Left lung (tissue), 10 donors: Measurements from ENCODE around the gene ARSI. TPM values are rescaled to one million over a fixed set of nuclear protein-coding genes. Genes with fewer than 3 reads are reported as not detected.

Experiments
- ATAC-seq: fragments of 200-7000 bp; cut with Tn5 transposase; one replicate; pipeline ENCODE4 v1.9.1; 2020; ENCODE audit warnings: moderate library complexity
- DNase-seq, 4 donors: peaks; one replicate each; pipeline ENCODE4 v3.0.0-alpha.2; 2013 to 2020
- H3K27ac ChIP-seq, 2 donors: fragments of 200-600 bp; sonication (generic) in 1 of 2; one replicate each; pipeline versions ENCODE4 v1.5.0 to v1.8.0; 2020 to 2021
- H3K27me3 ChIP-seq, 2 donors: fragments of 200-600 bp; sonication (generic) in 1 of 2; one replicate each; pipeline versions ENCODE4 v1.5.0 to v1.8.0; 2020 to 2021
- H3K36me3 ChIP-seq, 2 donors: fragments of 200-600 bp; sonication (generic) in 1 of 2; one replicate each; pipeline versions ENCODE4 v1.5.0 to v1.8.0; 2020 to 2021
- H3K4me1 ChIP-seq, 2 donors: fragments of 200-600 bp; one replicate each; pipeline ENCODE4 v1.8.0; 2021
- H3K4me3 ChIP-seq, 2 donors: fragments of 200-600 bp; sonication (generic) in 1 of 2; one replicate each; pipeline versions ENCODE4 v1.5.0 to v1.8.0; 2020 to 2021; ENCODE audit warnings: mild to moderate bottlenecking in 1 of 2
- H3K9me3 ChIP-seq, 2 donors: fragments of 200-600 bp; sonication (generic) in 1 of 2; one replicate each; pipeline versions ENCODE4 v1.5.0 to v1.8.0; 2020 to 2021
- intact Hi-C, 2 donors: fragments of 100-400 bp; cut with DNase I; formaldehyde crosslinking; loops; one replicate each; pipeline versions ENCODE4 v1.11.2 to v1.14.2; 2022
- polyA plus RNA-seq, 6 donors: library from polyadenylated mRNA; unstranded; fragments of 120-200 nt; gene quantifications; one replicate each; pipeline ENCODE4 v1.2.1, GENCODE V29; 2013; ENCODE audit not compliant: insufficient read length in 6 of 6
- total RNA-seq, 2 donors: library from RNA; stranded (reverse); fragmentation: NEBNext Ultra II Directional; extraction: Animal tissue kit (Norgen Biotek cat#: 25700); gene quantifications; one replicate each; pipeline ENCODE4 v1.2.1, GENCODE V29; 2021
- TF ChIP-seq, protein P1 (sequence below), 2 donors: fragments of 200-600 bp; sonication (generic) in 1 of 2; IDR thresholded peaks; one replicate each; pipeline versions ENCODE4 v1.5.0 to v1.8.0; 2021; ENCODE audit warnings: antibody characterized with exemption in 2 of 2
- donor health status: DM: no; HTN: yes; CAD: no.
- donor health status: DM: no; HTN: no; CAD: no.

The ARSI gene
- total and polyA plus RNA-seq, 8 donors: 6.6 to 31.8 (median 21.5) TPM

DNA sequence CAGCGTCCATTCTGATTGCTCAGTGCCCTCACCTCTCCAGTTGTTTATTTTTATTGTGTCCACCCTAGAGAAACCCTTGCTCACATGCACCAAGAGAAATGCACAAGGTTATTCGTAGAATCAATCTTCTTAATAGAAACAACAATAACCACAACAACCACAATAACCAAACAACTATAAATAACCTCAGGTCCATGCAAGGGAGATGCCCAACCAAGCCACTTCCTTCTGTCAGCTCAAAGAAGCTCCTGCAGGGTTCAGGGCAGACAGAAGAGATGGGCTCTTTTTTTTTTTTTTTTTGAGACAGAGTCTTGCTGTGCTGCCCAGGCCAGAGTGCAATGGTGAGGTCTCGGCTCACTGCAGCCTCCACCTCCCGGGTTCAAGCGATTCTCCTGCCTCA, 39.9 kb upstream of the ARSI start:
- intact Hi-C loops: no loop called here
- TF ChIP-seq, protein P1, sequence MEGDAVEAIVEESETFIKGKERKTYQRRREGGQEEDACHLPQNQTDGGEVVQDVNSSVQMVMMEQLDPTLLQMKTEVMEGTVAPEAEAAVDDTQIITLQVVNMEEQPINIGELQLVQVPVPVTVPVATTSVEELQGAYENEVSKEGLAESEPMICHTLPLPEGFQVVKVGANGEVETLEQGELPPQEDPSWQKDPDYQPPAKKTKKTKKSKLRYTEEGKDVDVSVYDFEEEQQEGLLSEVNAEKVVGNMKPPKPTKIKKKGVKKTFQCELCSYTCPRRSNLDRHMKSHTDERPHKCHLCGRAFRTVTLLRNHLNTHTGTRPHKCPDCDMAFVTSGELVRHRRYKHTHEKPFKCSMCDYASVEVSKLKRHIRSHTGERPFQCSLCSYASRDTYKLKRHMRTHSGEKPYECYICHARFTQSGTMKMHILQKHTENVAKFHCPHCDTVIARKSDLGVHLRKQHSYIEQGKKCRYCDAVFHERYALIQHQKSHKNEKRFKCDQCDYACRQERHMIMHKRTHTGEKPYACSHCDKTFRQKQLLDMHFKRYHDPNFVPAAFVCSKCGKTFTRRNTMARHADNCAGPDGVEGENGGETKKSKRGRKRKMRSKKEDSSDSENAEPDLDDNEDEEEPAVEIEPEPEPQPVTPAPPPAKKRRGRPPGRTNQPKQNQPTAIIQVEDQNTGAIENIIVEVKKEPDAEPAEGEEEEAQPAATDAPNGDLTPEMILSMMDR (IDR thresholded peaks at IDR 0.05): no peak
- no peaks in the 10 kb centered on the region for H3K9me3 ChIP-seq
- DNase-seq (no peak), ATAC-seq (no peak)
- no peaks in the 10 kb centered on the region for H3K27me3 ChIP-seq
- no peaks in the 10 kb centered on the region for H3K4me1 ChIP-seq
- no peaks in the 10 kb centered on the region for H3K36me3 ChIP-seq
- H3K27ac ChIP-seq: no peak overlapping the region
- H3K4me3 ChIP-seq: no peak overlapping the region

DNA sequence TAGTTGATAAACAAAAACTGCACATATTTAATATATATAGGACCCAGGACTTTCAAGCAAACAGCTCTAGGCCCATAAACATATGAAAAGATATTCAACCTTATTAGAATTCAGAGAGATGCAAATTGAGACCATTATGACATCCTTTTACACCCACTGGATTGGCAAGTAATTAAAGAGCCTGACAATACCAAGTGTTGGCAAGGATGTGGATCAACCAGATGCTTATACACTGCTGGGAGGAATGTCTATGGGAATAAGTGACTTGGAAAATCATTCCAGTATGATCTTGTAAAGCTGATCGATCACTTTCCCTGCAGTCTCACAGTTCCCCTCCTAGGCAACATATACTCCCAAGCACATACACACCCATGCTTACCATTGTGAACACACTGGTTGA, 39.3 kb upstream of the ARSI start:
- Histone ChIP-seq H3K27me3 (no peaks in the 10 kb centered on the region), H3K9me3 (no peaks in the 10 kb centered on the region), H3K4me1 (no peaks in the 10 kb centered on the region), H3K27ac (no peak overlapping the region), H3K4me3 (no peak overlapping the region), H3K36me3 (no peaks in the 10 kb centered on the region)
- ATAC-seq: no peak
- intact Hi-C loops: no loop called here
- no peak for DNase-seq
- TF ChIP-seq, protein P1 (IDR thresholded peaks at IDR 0.05): no peak

- no peak for DNase-seq
- H3K9me3 ChIP-seq: no peaks in the 10 kb centered on the region
- no peak for ATAC-seq
- H3K4me3 ChIP-seq: no peak overlapping the region
- TF ChIP-seq, protein P1 (IDR thresholded peaks at IDR 0.05): no peak
- no peak overlapping the region for H3K27ac ChIP-seq
- intact Hi-C loops: no loop called here
- no peaks in the 10 kb centered on the region for H3K27me3 ChIP-seq
- no peaks in the 10 kb centered on the region for H3K36me3 ChIP-seq
- no peaks in the 10 kb centered on the region for H3K4me1 ChIP-seq
Measured at GRCh38 chr5:150341331-150341730, 38.6 kb upstream of the ARSI start.

DNA sequence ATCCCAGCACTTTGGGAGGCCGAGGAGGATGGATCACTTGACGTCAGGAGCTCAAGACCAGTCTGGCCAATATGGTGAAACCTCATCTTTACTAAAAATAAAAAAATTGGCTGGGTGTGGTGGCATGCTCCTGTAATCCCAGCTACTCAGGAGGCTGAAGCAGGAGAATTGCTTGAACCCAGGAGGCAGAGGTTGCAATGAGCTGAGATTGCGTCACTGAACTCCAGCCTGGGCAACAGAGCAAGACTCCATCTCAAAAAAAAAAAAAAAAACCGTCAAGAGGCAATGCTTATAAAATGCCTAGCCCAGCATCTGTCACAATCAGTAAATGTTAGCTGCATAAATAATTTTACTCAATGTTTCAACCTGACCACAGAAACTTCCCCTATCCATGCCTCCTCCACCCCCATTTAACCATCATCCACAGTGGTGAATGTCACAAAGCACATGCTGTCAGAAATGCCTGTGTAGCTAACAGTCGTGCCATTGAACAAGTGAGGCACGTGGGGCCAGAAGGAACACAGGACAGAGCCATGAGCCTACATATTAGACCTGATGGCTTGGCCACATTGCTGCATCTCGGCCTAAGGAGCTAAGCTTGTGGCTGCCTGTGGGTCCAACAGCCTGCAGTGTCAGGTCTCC, 38.0 kb upstream of the ARSI start:
- no peaks in the 10 kb centered on the region for H3K4me1 ChIP-seq
- H3K36me3 ChIP-seq: no peaks in the 10 kb centered on the region
- TF ChIP-seq, protein P1 (IDR thresholded peaks at IDR 0.05): no peak
- no peak overlapping the region for H3K4me3 ChIP-seq
- ATAC-seq (no peak), DNase-seq (no peak)
- no peak overlapping the region for H3K27ac ChIP-seq
- intact Hi-C loops: no loop called here
- H3K27me3 ChIP-seq: no peaks in the 10 kb centered on the region
- H3K9me3 ChIP-seq: no peaks in the 10 kb centered on the region

DNA sequence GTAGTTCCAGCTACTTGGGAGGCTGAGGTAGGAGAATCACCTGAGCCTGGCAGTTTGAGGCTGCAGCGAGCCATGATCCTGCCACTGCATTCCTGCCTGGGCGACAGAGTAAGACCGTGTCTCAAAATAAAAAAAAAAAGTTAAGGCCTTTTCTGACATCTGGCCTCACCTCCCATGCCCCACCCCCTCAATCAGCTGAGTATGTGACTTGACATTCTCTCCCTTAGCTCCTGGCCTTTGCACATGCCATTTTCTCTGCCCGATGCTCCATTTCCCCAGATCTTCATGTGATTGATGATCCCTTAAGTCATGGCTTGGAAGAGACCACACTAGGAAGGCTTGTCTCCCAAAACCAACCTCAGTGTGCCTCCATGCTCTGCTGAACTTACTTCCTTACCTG, 37.1 kb upstream of the ARSI start:
- intact Hi-C loops: no loop called here
- H3K27me3 ChIP-seq: no peaks in the 10 kb centered on the region
- TF ChIP-seq, protein P1 (IDR thresholded peaks at IDR 0.05): no peak
- no peak for ATAC-seq
- H3K4me1 ChIP-seq: no peaks in the 10 kb centered on the region
- no peak overlapping the region for H3K27ac ChIP-seq
- no peak overlapping the region for H3K4me3 ChIP-seq
- no peaks in the 10 kb centered on the region for H3K36me3 ChIP-seq
- no peaks in the 10 kb centered on the region for H3K9me3 ChIP-seq
- no peak for DNase-seq
